Stomach (tissue), 4 donors: Measurements from ENCODE around the gene TMEM260.

Experiments used
- EP300 ChIP-seq: sonication (generic); formaldehyde crosslinking; IDR thresholded peaks from one replicate; pipeline ENCODE4 v1.6.1; 2017; ENCODE audit warnings: antibody characterized with exemption
- POLR2A ChIP-seq, 4 donors: fragments of 450-650 bp; IDR thresholded peaks; one replicate each; pipeline ENCODE4 v1.6.1; 2016; ENCODE audit warnings: antibody characterized with exemption in 4 of 4, control low read depth in 2 of 4, mild to moderate bottlenecking in 1 of 4, moderate library complexity in 1 of 4
- POLR2AphosphoS5 ChIP-seq, 3 donors: sonication (generic); formaldehyde crosslinking; IDR thresholded peaks; one replicate each; pipeline ENCODE4 v1.6.1; 2016; ENCODE audit warnings: antibody characterized with exemption in 3 of 3
- TF ChIP-seq, protein P1 (sequence below), 7 experiments: fragments of 450-650 bp in 4 of 7; fragments of 200-600 bp in 3 of 7; sonication (generic) in 3 of 7; IDR thresholded peaks; one replicate each; pipeline ENCODE4 v1.5.1; 2016 to 2019; ENCODE audit warnings: antibody characterized with exemption in 7 of 7, control low read depth in 2 of 7, mild to moderate bottlenecking in 1 of 7

DNA sequence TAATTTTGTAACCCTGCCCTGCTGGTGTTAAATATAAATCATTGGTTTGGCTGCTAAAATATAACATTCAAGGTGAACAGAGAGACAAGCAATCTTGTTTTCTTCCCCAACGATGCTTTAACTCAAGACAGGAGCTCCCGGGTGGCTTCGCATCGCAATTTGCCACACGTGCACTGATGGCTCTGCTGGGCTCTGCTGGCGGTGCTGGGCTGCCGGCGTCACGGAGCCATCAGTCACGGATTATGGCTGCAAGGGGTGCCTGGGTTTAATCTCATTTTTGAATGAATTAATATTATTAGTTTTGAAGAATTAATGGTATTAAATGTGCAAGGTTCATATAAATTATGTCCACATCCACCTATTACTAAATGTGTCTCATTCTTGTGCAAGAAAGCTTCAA is 44.9 kb upstream of the TMEM260 start:
- TF ChIP-seq, protein P1, sequence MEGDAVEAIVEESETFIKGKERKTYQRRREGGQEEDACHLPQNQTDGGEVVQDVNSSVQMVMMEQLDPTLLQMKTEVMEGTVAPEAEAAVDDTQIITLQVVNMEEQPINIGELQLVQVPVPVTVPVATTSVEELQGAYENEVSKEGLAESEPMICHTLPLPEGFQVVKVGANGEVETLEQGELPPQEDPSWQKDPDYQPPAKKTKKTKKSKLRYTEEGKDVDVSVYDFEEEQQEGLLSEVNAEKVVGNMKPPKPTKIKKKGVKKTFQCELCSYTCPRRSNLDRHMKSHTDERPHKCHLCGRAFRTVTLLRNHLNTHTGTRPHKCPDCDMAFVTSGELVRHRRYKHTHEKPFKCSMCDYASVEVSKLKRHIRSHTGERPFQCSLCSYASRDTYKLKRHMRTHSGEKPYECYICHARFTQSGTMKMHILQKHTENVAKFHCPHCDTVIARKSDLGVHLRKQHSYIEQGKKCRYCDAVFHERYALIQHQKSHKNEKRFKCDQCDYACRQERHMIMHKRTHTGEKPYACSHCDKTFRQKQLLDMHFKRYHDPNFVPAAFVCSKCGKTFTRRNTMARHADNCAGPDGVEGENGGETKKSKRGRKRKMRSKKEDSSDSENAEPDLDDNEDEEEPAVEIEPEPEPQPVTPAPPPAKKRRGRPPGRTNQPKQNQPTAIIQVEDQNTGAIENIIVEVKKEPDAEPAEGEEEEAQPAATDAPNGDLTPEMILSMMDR (IDR thresholded peaks at IDR 0.05): no peak
- TF ChIP-seq EP300 (no peak), POLR2A (IDR thresholded peaks at IDR 0.05) (no peak), POLR2AphosphoS5 (IDR thresholded peaks at IDR 0.05) (no peak)
